A549 (cell line): ENCODE results near the gene ACSBG1. TPM values are rescaled to one million over a fixed set of nuclear protein-coding genes. Genes with fewer than 3 reads are reported as not detected.

Source experiments
- ATAC-seq, 2 experiments: fragments of 200-7000 bp in 1 of 2; fragments of >200 bp in 1 of 2; cut with Nextera tagmentation in 1 of 2; cut with Tn5 transposase in 1 of 2; 3 replicates each; pipeline versions ENCODE4 v1.8.0 to v1.9.1; 2018 to 2020; ENCODE audit warnings: mild to moderate bottlenecking in 1 of 2, moderate library complexity in 1 of 2
- CTCF ChIA-PET: fragments of 300-600 bp; sonication (Branson Sonifier 250); formaldehyde crosslinking; extraction: SDS; loops from one replicate; lab custom pipeline; 2021; ENCODE audit warnings: antibody characterized with exemption, inconsistent platforms; lab: Yijun Ruan, JAX
- POLR2A ChIA-PET: fragments of 350-600 bp; formaldehyde crosslinking; extraction: SDS; loops from one replicate; lab custom pipeline; 2021; ENCODE audit warnings: antibody characterized with exemption, inconsistent platforms; lab: Yijun Ruan, JAX
- DNase-seq, 2 experiments: peaks; one replicate each; pipeline versions ENCODE4 v3.0.0 to v3.0.0-alpha.2; 2011 to 2016; ENCODE audit warnings: low read depth in 1 of 2, low spot score in 1 of 2
- FAIRE-seq: peaks from 2 replicates; lab custom pipeline; 2011; peaks lifted over from hg19 to GRCh38; lab: Jason Lieb, UNC
- H3K27ac ChIP-seq, 2 experiments: fragments of >200 bp; sonication (Bioruptor Twin); formaldehyde crosslinking; 3 replicates each; pipeline ENCODE4 v1.5.1; 2016 to 2017
- H3K4me1 ChIP-seq: fragments of >200 bp; sonication (Bioruptor Twin); formaldehyde crosslinking; 3 replicates; pipeline ENCODE4 v1.6.1; 2016
- H3K4me2 ChIP-seq: fragments of >200 bp; sonication (Bioruptor Twin); formaldehyde crosslinking; 3 replicates; pipeline ENCODE4 v1.6.1; 2016
- H3K4me3 ChIP-seq: fragments of >200 bp; sonication (Bioruptor Twin); formaldehyde crosslinking; 3 replicates; pipeline ENCODE4 v1.5.1; 2016
- H3K9me3 ChIP-seq: fragments of >200 bp; sonication (Bioruptor Twin); formaldehyde crosslinking; 3 replicates; pipeline ENCODE4 v1.6.1; 2016
- CBX8 ChIP-seq: fragments of 200-600 bp; sonication (generic); IDR thresholded peaks from 2 replicates; pipeline ENCODE4 v1.6.1; 2016
- CHD2 ChIP-seq: fragments of 150-350 bp; IDR thresholded peaks from 2 replicates; pipeline ENCODE4 v1.6.1; 2014; ENCODE audit warnings: low read length; ENCODE audit not compliant: partially characterized antibody
- EHMT2 ChIP-seq: fragments of 200-600 bp; sonication (generic); IDR thresholded peaks from 2 replicates; pipeline ENCODE4 v1.6.1; 2016; ENCODE audit warnings: antibody characterized with exemption, low read depth, mild to moderate bottlenecking, moderate library complexity
- ESRRA ChIP-seq: fragments of 150-350 bp; IDR thresholded peaks from 2 replicates; pipeline ENCODE4 v1.6.1; 2014; ENCODE audit warnings: mild to moderate bottlenecking, low read length, borderline replicate concordance
- FOSB ChIP-seq: fragments of 250-450 bp; sonication (Bioruptor Pico); IDR thresholded peaks from 2 replicates; pipeline ENCODE4 v1.5.0; 2020; ENCODE audit warnings: mild to moderate bottlenecking, moderate library complexity
- FOSL2 ChIP-seq, 2 experiments: fragments of 450-650 bp in 1 of 2; fragments of >200 bp in 1 of 2; sonication (Bioruptor Twin) in 1 of 2; formaldehyde crosslinking; IDR thresholded peaks; 2 replicates each; pipeline versions ENCODE4 v1.5.0 to v1.6.1; 2016 to 2020; ENCODE audit warnings: mild to moderate bottlenecking in 1 of 2, moderate library complexity in 1 of 2
- JUNB ChIP-seq: fragments of >200 bp; sonication (Bioruptor Twin); formaldehyde crosslinking; IDR thresholded peaks from 2 replicates; pipeline ENCODE4 v1.6.1; 2016
- NPAS2 ChIP-seq: fragments of 250-450 bp; sonication (Bioruptor Pico); IDR thresholded peaks from 2 replicates; pipeline ENCODE4 v1.8.0; 2022; ENCODE audit warnings: mild to moderate bottlenecking, moderate library complexity, borderline replicate concordance
- NR3C1 ChIP-seq: fragments of >200 bp; sonication (Bioruptor Twin); formaldehyde crosslinking; IDR thresholded peaks from 3 replicates; pipeline ENCODE4 v1.6.1; 2017
- PHF8 ChIP-seq: fragments of 200-600 bp; sonication (generic); IDR thresholded peaks from 2 replicates; pipeline ENCODE4 v1.6.1; 2016; ENCODE audit warnings: low read depth, mild to moderate bottlenecking, antibody characterized with exemption, moderate library complexity, borderline replicate concordance
- RNF2 ChIP-seq: fragments of 200-600 bp; sonication (generic); IDR thresholded peaks from 2 replicates; pipeline ENCODE4 v1.6.1; 2016; ENCODE audit warnings: low read depth, mild to moderate bottlenecking, antibody characterized with exemption, moderate library complexity, borderline replicate concordance
- SMC3 ChIP-seq: fragments of >200 bp; sonication (Bioruptor Twin); formaldehyde crosslinking; IDR thresholded peaks from 3 replicates; pipeline ENCODE4 v1.6.1; 2018; ENCODE audit warnings: inconsistent platforms
- TFCP2L1 ChIP-seq: fragments of 250-450 bp; sonication (Bioruptor Pico); IDR thresholded peaks from 2 replicates; pipeline ENCODE4 v1.5.0; 2021; ENCODE audit warnings: mild to moderate bottlenecking
- ZFP36 ChIP-seq: fragments of 450-650 bp; IDR thresholded peaks from 2 replicates; pipeline ENCODE4 v1.6.1; 2014; ENCODE audit warnings: borderline replicate concordance; ENCODE audit not compliant: partially characterized antibody
- ZNF302 ChIP-seq: fragments of 250-450 bp; sonication (Bioruptor Pico); IDR thresholded peaks from 2 replicates; pipeline ENCODE4 v1.9.0; 2021; ENCODE audit warnings: inconsistent platforms, mild to moderate bottlenecking, moderate library complexity
- WGBS: methylation state at CpG from one replicate; pipeline ENCODE4 v1.1.6; 2017; ENCODE audit errors: missing lambda C conversion rate; 5-methylcytosine and 5-hydroxymethylcytosine counted together
- polyA plus RNA-seq, 4 experiments: library from polyadenylated mRNA; depleted of rRNA in 3 of 4; stranded (reverse); fragments of >200 nt; fragmentation: RNase III in 1 of 4; extraction: RNeasy Plus Mini Kit Qiagen cat#74134 plus additional on column Dnase treatment in 1 of 4; gene quantifications; 2 replicates in 3 of 4; 3 replicates in 1 of 4; pipeline ENCODE4 v1.2.3, GENCODE V29; 2011 to 2017
- TF ChIP-seq, protein P1 (sequence below): fragments of 150-350 bp; IDR thresholded peaks from 2 replicates; pipeline ENCODE4 v1.6.1; 2014; ENCODE audit warnings: low read depth, mild to moderate bottlenecking, low read length
- TF ChIP-seq, protein P2 (sequence below): fragments of >200 bp; sonication (Bioruptor Twin); formaldehyde crosslinking; IDR thresholded peaks from 3 replicates; pipeline ENCODE4 v1.6.1; 2016
- TF ChIP-seq, protein P3 (sequence below): fragments of 250-450 bp; sonication (Bioruptor Pico); IDR thresholded peaks from 2 replicates; pipeline ENCODE4 v1.5.0; 2020; ENCODE audit warnings: low read depth, mild to moderate bottlenecking, moderate library complexity
- TF ChIP-seq, protein P4 (sequence below): fragments of >200 bp; sonication (Bioruptor Twin); formaldehyde crosslinking; IDR thresholded peaks from 2 replicates; pipeline ENCODE4 v1.6.1; 2016
- TF ChIP-seq, protein P5 (sequence below): fragments of 450-650 bp; IDR thresholded peaks from 2 replicates; pipeline ENCODE4 v1.6.1; 2014; ENCODE audit warnings: antibody characterized with exemption

The ACSBG1 gene
- polyA plus RNA-seq, 2 of the 4 experiments (the other 2 are of a cell fraction), result 0.15 to 0.21 TPM

DNA sequence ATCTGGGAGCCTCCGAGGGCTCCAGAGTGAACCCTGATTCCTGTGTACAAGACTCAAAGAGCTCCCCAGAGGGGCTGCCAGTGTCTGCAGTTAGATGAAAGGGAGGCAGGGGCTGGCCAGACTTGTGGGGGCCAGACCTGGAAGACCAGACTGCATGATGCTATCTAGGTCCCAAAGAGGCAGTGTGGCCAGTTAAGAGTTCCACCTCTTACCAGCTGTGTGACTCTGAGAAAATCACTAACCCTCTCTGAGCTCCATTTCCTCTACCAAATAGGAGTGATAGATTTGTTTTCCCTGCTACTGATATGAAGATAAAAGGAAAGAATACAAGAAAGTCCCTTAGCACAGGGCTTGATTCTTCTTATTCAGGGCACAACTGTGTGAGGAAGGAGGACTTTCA lies 29.0 kb downstream of the ACSBG1 start:
- no peak for TF ChIP-seq CBX8
- TF ChIP-seq ZFP36, result peak; percentile 57
- 67% methylated on average over 1 of the region's 1 CpG for WGBS
- no peak for FAIRE-seq
- H3K4me1 ChIP-seq, result 0 out of 3 replicates have a peak, but pooled peaks cover 3% of the 10 kb centered on the region
- H3K4me3 ChIP-seq, result no peak overlapping the region
- POLR2A ChIA-PET, result no interaction called here
- H3K27ac ChIP-seq, result no peak overlapping the region
- no peak for ATAC-seq
- no peaks in the 10 kb centered on the region for H3K9me3 ChIP-seq
- DNase-seq, result no peak
- CTCF ChIA-PET, result interaction anchor here (0.6 to 16.2 kb wide), 11 partner anchors 9 to 1158 kb away, joined by 3 to 184 read pairs (median 5); no protein-coding TSS in a partner anchor
- H3K4me2 ChIP-seq, result no peak overlapping the region

DNA sequence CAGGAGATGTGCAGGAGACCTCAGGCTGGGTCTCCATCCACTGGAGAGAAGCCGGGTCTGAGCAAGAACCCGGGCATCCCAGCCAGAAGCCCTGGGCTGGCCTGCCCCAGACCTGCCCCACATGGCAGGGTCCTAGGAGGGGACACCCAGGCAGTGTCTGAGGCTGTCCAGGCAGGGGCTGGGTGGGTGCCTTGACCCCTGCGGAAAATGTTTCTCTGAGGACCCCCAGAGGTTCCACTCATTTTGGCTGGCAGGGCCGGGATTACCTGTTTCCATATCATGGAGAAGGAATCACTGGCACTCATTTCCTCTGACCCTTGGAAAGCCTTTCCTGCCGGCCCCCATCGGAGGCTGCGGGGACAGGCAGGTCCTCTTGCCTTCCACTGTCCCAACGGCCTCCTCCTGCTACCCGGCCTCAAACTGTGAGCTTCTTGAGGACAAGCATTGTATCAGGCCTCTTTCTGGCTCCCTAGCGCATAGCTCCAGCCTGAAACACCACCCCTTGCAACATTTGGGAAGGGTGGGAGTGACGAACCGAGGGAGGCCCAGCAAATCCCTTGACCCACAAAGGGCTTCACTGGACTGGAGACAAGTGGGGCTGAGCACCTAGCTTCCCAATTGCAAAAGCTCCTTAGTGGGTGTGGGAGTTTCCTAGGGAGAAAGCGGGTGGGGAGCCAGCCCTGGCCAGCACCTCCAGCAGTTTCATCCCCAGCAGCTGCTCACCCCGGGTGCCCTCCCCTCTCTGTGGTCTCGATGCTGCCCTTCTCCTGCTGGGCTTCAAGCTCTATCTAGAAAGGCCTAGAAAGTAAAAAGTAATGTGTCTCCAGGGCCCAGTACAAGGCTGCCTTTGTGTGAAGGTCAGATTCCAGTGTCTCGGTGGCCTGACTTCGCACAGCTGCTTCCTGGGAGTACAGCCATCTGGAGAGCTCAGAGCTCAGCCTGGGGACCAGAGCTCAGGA lies 29.7 kb downstream of the ACSBG1 start:
- no peak; a peak in 1 of 6 replicates for ATAC-seq
- Histone ChIP-seq H3K4me2 (no peak overlapping the region), H3K9me3 (no peaks in the 10 kb centered on the region), H3K27ac (no peak overlapping the region), H3K4me3 (no peak overlapping the region), H3K4me1 (0 out of 3 replicates have a peak, but pooled peaks cover 3% of the 10 kb centered on the region)
- WGBS, result 65% methylated on average over 17 of the region's 17 CpGs
- CTCF ChIA-PET, result interaction anchor here (0.6 to 16.2 kb wide), 12 partner anchors 10 to 1158 kb away, joined by 3 to 184 read pairs (median 4); no protein-coding TSS in a partner anchor
- DNase-seq, result no peak
- TF ChIP-seq TFCP2L1 (no peak), NPAS2 (CRISPR knock-in tag) (no peak), EHMT2 (no peak), NR3C1 (no peak), CHD2 (no peak), FOSL2 (IDR thresholded peaks at IDR 0.05) (no peak), FOSL2 (CRISPR knock-in tag; IDR thresholded peaks at IDR 0.05) (no peak)
- TF ChIP-seq, protein P1, sequence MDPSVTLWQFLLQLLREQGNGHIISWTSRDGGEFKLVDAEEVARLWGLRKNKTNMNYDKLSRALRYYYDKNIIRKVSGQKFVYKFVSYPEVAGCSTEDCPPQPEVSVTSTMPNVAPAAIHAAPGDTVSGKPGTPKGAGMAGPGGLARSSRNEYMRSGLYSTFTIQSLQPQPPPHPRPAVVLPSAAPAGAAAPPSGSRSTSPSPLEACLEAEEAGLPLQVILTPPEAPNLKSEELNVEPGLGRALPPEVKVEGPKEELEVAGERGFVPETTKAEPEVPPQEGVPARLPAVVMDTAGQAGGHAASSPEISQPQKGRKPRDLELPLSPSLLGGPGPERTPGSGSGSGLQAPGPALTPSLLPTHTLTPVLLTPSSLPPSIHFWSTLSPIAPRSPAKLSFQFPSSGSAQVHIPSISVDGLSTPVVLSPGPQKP, result no peak
- TF ChIP-seq, protein P2, sequence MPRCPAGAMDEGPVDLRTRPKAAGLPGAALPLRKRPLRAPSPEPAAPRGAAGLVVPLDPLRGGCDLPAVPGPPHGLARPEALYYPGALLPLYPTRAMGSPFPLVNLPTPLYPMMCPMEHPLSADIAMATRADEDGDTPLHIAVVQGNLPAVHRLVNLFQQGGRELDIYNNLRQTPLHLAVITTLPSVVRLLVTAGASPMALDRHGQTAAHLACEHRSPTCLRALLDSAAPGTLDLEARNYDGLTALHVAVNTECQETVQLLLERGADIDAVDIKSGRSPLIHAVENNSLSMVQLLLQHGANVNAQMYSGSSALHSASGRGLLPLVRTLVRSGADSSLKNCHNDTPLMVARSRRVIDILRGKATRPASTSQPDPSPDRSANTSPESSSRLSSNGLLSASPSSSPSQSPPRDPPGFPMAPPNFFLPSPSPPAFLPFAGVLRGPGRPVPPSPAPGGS, result no peak
- no peak for FAIRE-seq
- POLR2A ChIA-PET, result no interaction called here

DNA sequence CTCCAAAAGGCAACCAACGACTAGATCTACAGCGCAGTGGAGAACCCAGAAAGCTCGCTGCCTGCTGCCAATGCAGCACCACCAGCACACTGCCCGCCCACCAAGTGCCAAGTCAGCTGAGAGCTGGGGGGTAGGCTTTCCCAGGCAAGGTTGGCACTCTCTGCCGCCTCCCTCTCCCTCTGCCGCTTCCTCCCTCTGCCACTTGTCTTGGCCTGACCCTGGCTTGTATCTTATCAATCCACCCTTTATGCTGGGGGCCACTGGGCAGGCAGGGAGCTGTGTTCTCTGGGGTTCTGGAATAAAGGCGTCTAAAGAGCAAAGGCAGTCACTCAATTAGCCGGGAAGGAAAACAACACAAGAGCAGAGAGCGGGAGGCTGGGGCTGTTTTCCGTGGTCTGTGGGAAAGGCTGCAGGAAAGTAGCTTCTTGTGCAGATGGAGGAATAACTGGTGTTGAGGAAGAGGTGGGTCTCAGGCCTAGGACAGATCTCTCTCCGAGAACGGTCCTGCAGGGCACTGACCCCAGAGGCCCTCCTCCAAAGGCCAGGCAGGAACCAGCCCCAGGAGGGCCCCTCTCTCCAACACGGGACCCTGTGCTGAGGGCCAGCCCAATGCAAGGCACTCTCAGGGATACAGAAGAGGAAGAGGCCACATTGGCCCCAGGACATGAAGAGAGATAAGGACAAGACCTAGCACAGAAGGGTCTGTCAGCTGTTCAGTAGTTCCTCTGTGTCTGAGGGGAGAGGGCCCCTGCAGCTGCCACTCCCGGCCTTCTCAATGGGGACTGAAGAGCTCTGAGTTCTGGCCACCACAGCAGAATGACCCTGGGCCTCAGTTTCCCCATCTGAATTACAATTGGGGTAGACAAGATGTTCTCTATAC lies 30.8 kb downstream of the ACSBG1 start:
- DNase-seq (no peak), ATAC-seq (no peak; a peak in 2 of 6 replicates), FAIRE-seq (no peak)
- POLR2A ChIA-PET, result no interaction called here
- H3K4me1 ChIP-seq, result 0 out of 3 replicates have a peak, but pooled peaks cover 3% of the 10 kb centered on the region
- no peak overlapping the region for H3K4me2 ChIP-seq
- H3K4me3 ChIP-seq, result no peak overlapping the region
- no peaks in the 10 kb centered on the region for H3K9me3 ChIP-seq
- no peak overlapping the region for H3K27ac ChIP-seq
- 82% methylated on average over 14 of the region's 14 CpGs for WGBS
- TF ChIP-seq, protein P3, sequence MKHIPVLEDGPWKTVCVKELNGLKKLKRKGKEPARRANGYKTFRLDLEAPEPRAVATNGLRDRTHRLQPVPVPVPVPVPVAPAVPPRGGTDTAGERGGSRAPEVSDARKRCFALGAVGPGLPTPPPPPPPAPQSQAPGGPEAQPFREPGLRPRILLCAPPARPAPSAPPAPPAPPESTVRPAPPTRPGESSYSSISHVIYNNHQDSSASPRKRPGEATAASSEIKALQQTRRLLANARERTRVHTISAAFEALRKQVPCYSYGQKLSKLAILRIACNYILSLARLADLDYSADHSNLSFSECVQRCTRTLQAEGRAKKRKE (CRISPR knock-in tag), result no peak
- TF ChIP-seq JUNB (no peak), TFCP2L1 (no peak), ZNF302 (no peak), RNF2 (no peak), NR3C1 (no peak), ESRRA (no peak), FOSB (CRISPR knock-in tag) (no peak), PHF8 (no peak), SMC3 (no peak), NPAS2 (CRISPR knock-in tag) (no peak)
- TF ChIP-seq, protein P4, sequence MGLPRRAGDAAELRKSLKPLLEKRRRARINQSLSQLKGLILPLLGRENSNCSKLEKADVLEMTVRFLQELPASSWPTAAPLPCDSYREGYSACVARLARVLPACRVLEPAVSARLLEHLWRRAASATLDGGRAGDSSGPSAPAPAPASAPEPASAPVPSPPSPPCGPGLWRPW, result no peak
- TF ChIP-seq, protein P2, result no peak
- TF ChIP-seq, protein P5, sequence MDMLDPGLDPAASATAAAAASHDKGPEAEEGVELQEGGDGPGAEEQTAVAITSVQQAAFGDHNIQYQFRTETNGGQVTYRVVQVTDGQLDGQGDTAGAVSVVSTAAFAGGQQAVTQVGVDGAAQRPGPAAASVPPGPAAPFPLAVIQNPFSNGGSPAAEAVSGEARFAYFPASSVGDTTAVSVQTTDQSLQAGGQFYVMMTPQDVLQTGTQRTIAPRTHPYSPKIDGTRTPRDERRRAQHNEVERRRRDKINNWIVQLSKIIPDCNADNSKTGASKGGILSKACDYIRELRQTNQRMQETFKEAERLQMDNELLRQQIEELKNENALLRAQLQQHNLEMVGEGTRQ, result no peak
- TF ChIP-seq, protein P1, result no peak
- CTCF ChIA-PET, result interaction anchor here (0.7 to 16.2 kb wide), 9 partner anchors 9 to 244 kb away, joined by 3 to 184 read pairs (median 4); no protein-coding TSS in a partner anchor
